ENCODE data around the gene DGKI.

Gene DGKI

GRCh38 chr7:137576481-137576880, 270.3 kb downstream of the DGKI start:
- Histone ChIP-seq H4K8ac (ENCODE audit: low read depth, low read length) (no peak overlapping the region), H3K4me2 (ENCODE audit: insufficient read depth, low read length, poor library complexity, severe bottlenecking) (no peak overlapping the region), H3K23ac (ENCODE audit: low read depth, low read length, poor library complexity) (no peak overlapping the region), H3K9me3 (replicated peaks in 1 of 2; ENCODE audit: control insufficient read depth in 2 of 2, insufficient read depth in 1 of 2, low read depth in 1 of 2, low read length in 2 of 2) (no peaks in the 10 kb centered on the region), H3K36me3 (replicated peaks in 1 of 2; ENCODE audit: control insufficient read depth in 2 of 2, insufficient read depth in 2 of 2, low read length in 2 of 2) (no peaks in the 10 kb centered on the region), H2AK5ac (ENCODE audit: low read depth, low read length) (no peak overlapping the region), H3K9ac (ENCODE audit: low read depth, low read length, poor library complexity) (no peak overlapping the region), H4K91ac (ENCODE audit: low read depth, low read length, poor library complexity) (no peak overlapping the region), H3K4me3 (ENCODE audit: low read length in 2 of 2) (no peak overlapping the region), H3K4me1 (ENCODE audit: control insufficient read depth in 2 of 2, insufficient read depth in 1 of 2, low read depth in 1 of 2, low read length in 2 of 2) (no peaks in the 10 kb centered on the region), H3K4ac (ENCODE audit: low read length) (no peak overlapping the region), H2BK15ac (ENCODE audit: low read length) (no peak overlapping the region), H2BK5ac (ENCODE audit: low read length) (no peak overlapping the region), H2BK12ac (ENCODE audit: low read length) (no peak overlapping the region), H3K14ac (ENCODE audit: low read length) (no peak overlapping the region), H3K79me1 (ENCODE audit: low read depth, low read length) (no peaks in the 10 kb centered on the region), H2AFZ (ENCODE audit: low read length) (no peak overlapping the region), H3K27me3 (ENCODE audit: control insufficient read depth in 3 of 3, insufficient read depth in 3 of 3, low read depth in 1 of 3, low read length in 3 of 3) (no peaks in the 10 kb centered on the region), H3K18ac (ENCODE audit: low read length) (no peak overlapping the region), H2BK120ac (ENCODE audit: low read depth, low read length) (no peak overlapping the region), H3K27ac (replicated peaks; ENCODE audit: low read length) (no peak overlapping the region)
- WGBS, 2 donors (ENCODE audit: extremely low coverage in 2 of 2, insufficient read length in 2 of 2, insufficient replicate concordance in 1 of 2) = no CpG with 5 or more reads among the region's 3 CpGs
- DNase-seq (ENCODE audit: low spot score) = no peak

GRCh38 chr7:137574812-137575211, 272.0 kb downstream of the DGKI start:
- Histone ChIP-seq H2BK5ac (ENCODE audit: low read length) (no peak overlapping the region), H2AFZ (ENCODE audit: low read length) (no peak overlapping the region), H3K79me1 (ENCODE audit: low read depth, low read length) (no peaks in the 10 kb centered on the region), H3K4me3 (ENCODE audit: low read length in 2 of 2) (no peak overlapping the region), H3K36me3 (replicated peaks in 1 of 2; ENCODE audit: control insufficient read depth in 2 of 2, insufficient read depth in 2 of 2, low read length in 2 of 2) (no peaks in the 10 kb centered on the region), H3K23ac (ENCODE audit: low read depth, low read length, poor library complexity) (no peak overlapping the region), H2BK15ac (ENCODE audit: low read length) (no peak overlapping the region), H3K27ac (replicated peaks; ENCODE audit: low read length) (no peak overlapping the region), H3K14ac (ENCODE audit: low read length) (no peak overlapping the region), H2AK5ac (ENCODE audit: low read depth, low read length) (no peak overlapping the region), H2BK120ac (ENCODE audit: low read depth, low read length) (no peak overlapping the region), H4K8ac (ENCODE audit: low read depth, low read length) (no peak overlapping the region), H3K4ac (ENCODE audit: low read length) (no peak overlapping the region), H3K18ac (ENCODE audit: low read length) (no peak overlapping the region), H3K4me1 (ENCODE audit: control insufficient read depth in 2 of 2, insufficient read depth in 1 of 2, low read depth in 1 of 2, low read length in 2 of 2) (no peaks in the 10 kb centered on the region), H3K9ac (ENCODE audit: low read depth, low read length, poor library complexity) (no peak overlapping the region), H4K91ac (ENCODE audit: low read depth, low read length, poor library complexity) (no peak overlapping the region), H2BK12ac (ENCODE audit: low read length) (no peak overlapping the region), H3K27me3 (ENCODE audit: control insufficient read depth in 3 of 3, insufficient read depth in 3 of 3, low read depth in 1 of 3, low read length in 3 of 3) (no peaks in the 10 kb centered on the region), H3K4me2 (ENCODE audit: insufficient read depth, low read length, poor library complexity, severe bottlenecking) (no peak overlapping the region), H3K9me3 (replicated peaks in 1 of 2; ENCODE audit: control insufficient read depth in 2 of 2, insufficient read depth in 1 of 2, low read depth in 1 of 2, low read length in 2 of 2) (no peaks in the 10 kb centered on the region)
- DNase-seq (ENCODE audit: low spot score) = no peak

GRCh38 chr7:137572056-137572784, 274.6 kb downstream of the DGKI start:
- Histone ChIP-seq H3K9ac (ENCODE audit: low read depth, low read length, poor library complexity) (no peak overlapping the region), H3K4me3 (ENCODE audit: low read length in 2 of 2) (no peak overlapping the region), H2BK15ac (ENCODE audit: low read length) (no peak overlapping the region), H3K36me3 (replicated peaks in 1 of 2; ENCODE audit: control insufficient read depth in 2 of 2, insufficient read depth in 2 of 2, low read length in 2 of 2) (peaks cover 0 to 3% of the 10 kb centered on the region in 2 donors), H3K27me3 (ENCODE audit: control insufficient read depth in 3 of 3, insufficient read depth in 3 of 3, low read depth in 1 of 3, low read length in 3 of 3) (no peaks in the 10 kb centered on the region), H3K18ac (ENCODE audit: low read length) (no peak overlapping the region), H3K27ac (replicated peaks; ENCODE audit: low read length) (no peak overlapping the region), H4K91ac (ENCODE audit: low read depth, low read length, poor library complexity) (no peak overlapping the region), H3K4ac (ENCODE audit: low read length) (no peak overlapping the region), H4K8ac (ENCODE audit: low read depth, low read length) (no peak overlapping the region), H2BK5ac (ENCODE audit: low read length) (no peak overlapping the region), H2BK12ac (ENCODE audit: low read length) (no peak overlapping the region), H3K4me1 (ENCODE audit: control insufficient read depth in 2 of 2, insufficient read depth in 1 of 2, low read depth in 1 of 2, low read length in 2 of 2) (no peaks in the 10 kb centered on the region), H2AK5ac (ENCODE audit: low read depth, low read length) (no peak overlapping the region), H3K23ac (ENCODE audit: low read depth, low read length, poor library complexity) (no peak overlapping the region), H3K4me2 (ENCODE audit: insufficient read depth, low read length, poor library complexity, severe bottlenecking) (no peak overlapping the region), H3K14ac (ENCODE audit: low read length) (no peak overlapping the region), H2AFZ (ENCODE audit: low read length) (no peak overlapping the region), H3K9me3 (replicated peaks in 1 of 2; ENCODE audit: control insufficient read depth in 2 of 2, insufficient read depth in 1 of 2, low read depth in 1 of 2, low read length in 2 of 2) (no peaks in the 10 kb centered on the region), H3K79me1 (ENCODE audit: low read depth, low read length) (no peaks in the 10 kb centered on the region), H2BK120ac (ENCODE audit: low read depth, low read length) (no peak overlapping the region)
- WGBS, 2 donors (ENCODE audit: extremely low coverage in 2 of 2, insufficient read length in 2 of 2, insufficient replicate concordance in 1 of 2) = no CpG with 5 or more reads among the region's 5 CpGs
- DNase-seq (ENCODE audit: low spot score) = no peak

GRCh38 chr7:137564677-137565076, 282.1 kb downstream of the DGKI start:
- Histone ChIP-seq H2BK15ac (ENCODE audit: low read length) (no peak overlapping the region), H3K27me3 (ENCODE audit: control insufficient read depth in 3 of 3, insufficient read depth in 3 of 3, low read depth in 1 of 3, low read length in 3 of 3) (no peaks in the 10 kb centered on the region), H3K4ac (ENCODE audit: low read length) (no peak overlapping the region), H3K36me3 (replicated peaks in 1 of 2; ENCODE audit: control insufficient read depth in 2 of 2, insufficient read depth in 2 of 2, low read length in 2 of 2) (peaks cover 0 to 3% of the 10 kb centered on the region in 2 donors), H3K14ac (ENCODE audit: low read length) (no peak overlapping the region), H3K79me1 (ENCODE audit: low read depth, low read length) (no peaks in the 10 kb centered on the region), H2AK5ac (ENCODE audit: low read depth, low read length) (no peak overlapping the region), H3K9ac (ENCODE audit: low read depth, low read length, poor library complexity) (no peak overlapping the region), H3K27ac (replicated peaks; ENCODE audit: low read length) (no peak overlapping the region), H2BK120ac (ENCODE audit: low read depth, low read length) (no peak overlapping the region), H3K4me3 (ENCODE audit: low read length in 2 of 2) (no peak overlapping the region), H3K18ac (ENCODE audit: low read length) (no peak overlapping the region), H2BK12ac (ENCODE audit: low read length) (no peak overlapping the region), H3K9me3 (replicated peaks in 1 of 2; ENCODE audit: control insufficient read depth in 2 of 2, insufficient read depth in 1 of 2, low read depth in 1 of 2, low read length in 2 of 2) (no peaks in the 10 kb centered on the region), H4K91ac (ENCODE audit: low read depth, low read length, poor library complexity) (no peak overlapping the region), H3K4me2 (ENCODE audit: insufficient read depth, low read length, poor library complexity, severe bottlenecking) (no peak overlapping the region), H2BK5ac (ENCODE audit: low read length) (no peak overlapping the region), H3K4me1 (ENCODE audit: control insufficient read depth in 2 of 2, insufficient read depth in 1 of 2, low read depth in 1 of 2, low read length in 2 of 2) (no peaks in the 10 kb centered on the region), H3K23ac (ENCODE audit: low read depth, low read length, poor library complexity) (no peak overlapping the region), H2AFZ (ENCODE audit: low read length) (no peak overlapping the region), H4K8ac (ENCODE audit: low read depth, low read length) (no peak overlapping the region)
- WGBS, 2 donors (ENCODE audit: extremely low coverage in 2 of 2, insufficient read length in 2 of 2, insufficient replicate concordance in 1 of 2) = no CpG with 5 or more reads among the region's 11 CpGs
- no peak for DNase-seq (ENCODE audit: low spot score)

All from neuronal stem cell (in vitro differentiated cells).